B cell (primary cell): ENCODE measurements around the gene FYB2. TPM values are rescaled to one million over a fixed set of nuclear protein-coding genes. Genes with fewer than 3 reads are reported as not detected.

Experiments used
- ATAC-seq: fragments of 200-7000 bp; cut with Tn5 transposase; one replicate; pipeline ENCODE4 v1.10.0; 2021; ENCODE audit warnings: low read depth, mild to moderate bottlenecking, moderate number of reproducible peaks, moderate library complexity
- CTCF ChIA-PET: fragments of 350-600 bp; sonication (Branson Sonifier 250); formaldehyde crosslinking; loops from one replicate; lab custom pipeline; 2021; ENCODE audit warnings: antibody characterized with exemption, inconsistent platforms; lab: Charles Lee
- POLR2A ChIA-PET: fragments of 350-600 bp; sonication (Branson Sonifier 250); formaldehyde crosslinking; loops from one replicate; lab custom pipeline; 2021; ENCODE audit warnings: antibody characterized with exemption; lab: Charles Lee
- DNase-seq: peaks from one replicate; pipeline ENCODE4 v3.0.0; 2013
- H2AFZ ChIP-seq: 2 replicates; pipeline ENCODE4 v1.6.1; 2012; ENCODE audit warnings: mild to moderate bottlenecking, low read depth, low read length; ENCODE audit not compliant: insufficient read depth, poor library complexity, severe bottlenecking
- H3K27ac ChIP-seq, 2 donors: 1 replicate in 1 of 2; 2 replicates in 1 of 2; pipeline ENCODE4 v1.5.1; 2012 to 2013; ENCODE audit warnings: low read length in 2 of 2, mild to moderate bottlenecking in 2 of 2, moderate library complexity in 1 of 2
- H3K27me3 ChIP-seq, 4 experiments: fragments of 200-600 bp in 1 of 4; sonication (generic) in 1 of 4; replicated peaks in 1 of 4; 1 replicate in 2 of 4; 2 replicates in 2 of 4; pipeline versions ENCODE4 v1.6.1 to v1.7.0; 2013 to 2016; ENCODE audit warnings: low read length in 3 of 4, mild to moderate bottlenecking in 2 of 4, mixed read lengths in 1 of 4, moderate library complexity in 1 of 4; ENCODE audit not compliant: insufficient read depth in 4 of 4, control insufficient read depth in 3 of 4; ENCODE audit errors: control extremely low read depth in 1 of 4
- H3K36me3 ChIP-seq, 2 experiments: replicated peaks in 1 of 2; 1 replicate in 1 of 2; 2 replicates in 1 of 2; pipeline versions ENCODE4 v1.6.1 to v1.7.1; 2013; ENCODE audit warnings: low read length in 1 of 2; ENCODE audit not compliant: insufficient read depth in 2 of 2, control insufficient read depth in 1 of 2; ENCODE audit errors: control extremely low read depth in 1 of 2, extremely low read depth in 1 of 2
- H3K4me1 ChIP-seq, 2 donors: fragments of 200-600 bp in 1 of 2; sonication (generic) in 1 of 2; 1 replicate in 1 of 2; 2 replicates in 1 of 2; pipeline versions ENCODE4 v1.5.1 to v1.6.1; 2013 to 2017; ENCODE audit warnings: low read length in 2 of 2; ENCODE audit not compliant: control insufficient read depth in 2 of 2, insufficient read depth in 2 of 2
- H3K4me2 ChIP-seq: replicated peaks from 2 replicates; pipeline ENCODE3; 2012; ENCODE audit warnings: mild to moderate bottlenecking, low read depth, low read length; ENCODE audit not compliant: poor library complexity, severe bottlenecking
- H3K4me3 ChIP-seq, 5 experiments: fragments of 200-600 bp in 1 of 5; sonication (generic) in 1 of 5; 1 replicate in 3 of 5; 2 replicates in 2 of 5; pipeline versions ENCODE4 v1.5.1 to v1.7.0; 2011 to 2016; ENCODE audit warnings: low read length in 4 of 5, mild to moderate bottlenecking in 4 of 5, low read depth in 2 of 5, control low read depth in 1 of 5, moderate library complexity in 1 of 5; ENCODE audit not compliant: insufficient read depth in 1 of 5; ENCODE audit errors: control extremely low read depth in 1 of 5, extremely low read depth in 1 of 5
- H3K79me2 ChIP-seq: fragments of 200-600 bp; sonication (generic); one replicate; pipeline ENCODE4 v1.6.0; 2016; ENCODE audit warnings: low read length; ENCODE audit not compliant: control insufficient read depth, insufficient read depth
- H3K9ac ChIP-seq: fragments of 200-600 bp; sonication (generic); 2 replicates; pipeline ENCODE4 v1.6.1; 2017; ENCODE audit warnings: mild to moderate bottlenecking, low read length, moderate library complexity
- H3K9me3 ChIP-seq, 3 donors: one replicate each; pipeline versions ENCODE4 v1.6.1 to v1.7.1; 2013; ENCODE audit warnings: low read length in 2 of 3; ENCODE audit not compliant: control insufficient read depth in 2 of 3, insufficient read depth in 1 of 3; ENCODE audit errors: control extremely low read depth in 1 of 3
- H4K20me1 ChIP-seq: 2 replicates; pipeline ENCODE4 v1.6.0; 2012; ENCODE audit warnings: mild to moderate bottlenecking, low read length; ENCODE audit not compliant: insufficient read depth, control insufficient read depth, poor library complexity, severe bottlenecking
- H3K27ac Mint-ChIP-seq: one replicate; pipeline ENCODE4 v1.8.0; 2021; ENCODE audit warnings: mixed read lengths
- H3K27me3 Mint-ChIP-seq: one replicate; pipeline ENCODE4 v1.8.0; 2021; ENCODE audit warnings: mixed read lengths
- H3K4me1 Mint-ChIP-seq: one replicate; pipeline ENCODE4 v1.8.0; 2021; ENCODE audit warnings: mixed read lengths
- H3K4me3 Mint-ChIP-seq: one replicate; pipeline ENCODE4 v1.8.0; 2021; ENCODE audit warnings: mixed read lengths
- H3K9me3 Mint-ChIP-seq: one replicate; pipeline ENCODE4 v1.8.0; 2022; ENCODE audit warnings: mixed read lengths; ENCODE audit not compliant: insufficient read depth
- EZH2 ChIP-seq: IDR thresholded peaks from 2 replicates; pipeline ENCODE4 v1.6.1; 2012; ENCODE audit warnings: borderline replicate concordance, low read depth, mild to moderate bottlenecking, moderate library complexity, low read length; ENCODE audit not compliant: insufficient read depth, poor library complexity, severe bottlenecking
- WGBS: methylation state at CpG from one replicate; pipeline ENCODE4 v1.1.5; 2013; ENCODE audit warnings: missing lambda C conversion rate; ENCODE audit not compliant: insufficient coverage; 5-methylcytosine and 5-hydroxymethylcytosine counted together
- intact Hi-C: fragments of 100-400 bp; cut with micrococcal nuclease; formaldehyde crosslinking; loops from one replicate; pipeline ENCODE4 v1.10.0; 2022
- polyA plus RNA-seq: library from polyadenylated mRNA; depleted of rRNA; stranded (reverse); fragments of >200 nt; gene quantifications from 2 replicates; pipeline ENCODE4 v1.2.3, GENCODE V29; 2012
- total RNA-seq, 2 donors: library from RNA; stranded (reverse); fragments of 120-200 nt in 1 of 2; gene quantifications; 1 replicate in 1 of 2; 2 replicates in 1 of 2; pipeline versions ENCODE4 v1.2.3 to v1.2.4, GENCODE V29; 2013 to 2022
- TF ChIP-seq, protein P1 (sequence below): fragments of 200-600 bp; IDR thresholded peaks from one replicate; pipeline ENCODE4 v1.8.0; 2022; ENCODE audit warnings: antibody characterized with exemption, mild to moderate bottlenecking

FYB2 gene
- total and polyA plus RNA-seq, 2 donors (not counting 1 experiment from before 2014, with no cell fraction given) = not detected

DNA sequence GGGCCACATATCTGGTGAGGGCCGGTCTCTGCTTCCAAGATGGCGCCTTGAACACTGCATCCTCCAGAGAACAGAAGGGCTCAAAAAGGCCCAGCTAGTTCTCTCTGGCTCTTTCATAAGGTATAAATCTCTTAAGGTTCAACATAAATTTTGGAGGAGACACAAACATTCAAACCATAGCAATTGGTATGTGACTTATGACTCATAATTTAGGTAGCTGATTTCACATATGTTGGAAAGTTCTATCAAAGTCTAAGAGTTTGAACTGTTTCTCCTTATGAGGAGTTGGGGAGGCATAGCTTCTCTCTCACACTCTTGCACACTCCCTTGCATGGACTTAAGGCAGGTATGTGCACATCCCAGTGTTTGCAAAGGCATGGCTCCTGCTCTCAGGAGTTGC is 5.1 kb upstream of the FYB2 start:
- Mint-ChIP-seq H3K4me1 (no peaks in the 10 kb centered on the region), H3K9me3 (no peaks in the 10 kb centered on the region), H3K27me3 (peaks cover 36% of the 10 kb centered on the region)

DNA sequence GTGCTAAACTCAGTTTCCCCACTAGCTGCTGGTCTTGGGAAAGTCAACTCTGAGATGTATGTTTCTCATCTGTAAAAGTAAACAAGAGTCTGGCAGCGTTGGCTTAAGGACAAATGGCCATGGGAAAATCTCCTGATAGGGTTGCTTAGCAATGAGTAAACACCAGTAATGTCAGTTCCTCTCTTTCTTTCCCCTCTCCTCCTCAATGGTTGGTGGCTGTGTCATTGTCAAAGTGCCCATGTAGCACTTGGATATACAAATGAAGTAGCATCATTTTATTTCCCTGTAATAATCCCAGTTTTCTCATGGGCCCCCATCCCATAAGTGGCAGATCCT is 2.2 kb upstream of the FYB2 start:
- TF ChIP-seq EZH2 = no peak
- TF ChIP-seq, protein P1, sequence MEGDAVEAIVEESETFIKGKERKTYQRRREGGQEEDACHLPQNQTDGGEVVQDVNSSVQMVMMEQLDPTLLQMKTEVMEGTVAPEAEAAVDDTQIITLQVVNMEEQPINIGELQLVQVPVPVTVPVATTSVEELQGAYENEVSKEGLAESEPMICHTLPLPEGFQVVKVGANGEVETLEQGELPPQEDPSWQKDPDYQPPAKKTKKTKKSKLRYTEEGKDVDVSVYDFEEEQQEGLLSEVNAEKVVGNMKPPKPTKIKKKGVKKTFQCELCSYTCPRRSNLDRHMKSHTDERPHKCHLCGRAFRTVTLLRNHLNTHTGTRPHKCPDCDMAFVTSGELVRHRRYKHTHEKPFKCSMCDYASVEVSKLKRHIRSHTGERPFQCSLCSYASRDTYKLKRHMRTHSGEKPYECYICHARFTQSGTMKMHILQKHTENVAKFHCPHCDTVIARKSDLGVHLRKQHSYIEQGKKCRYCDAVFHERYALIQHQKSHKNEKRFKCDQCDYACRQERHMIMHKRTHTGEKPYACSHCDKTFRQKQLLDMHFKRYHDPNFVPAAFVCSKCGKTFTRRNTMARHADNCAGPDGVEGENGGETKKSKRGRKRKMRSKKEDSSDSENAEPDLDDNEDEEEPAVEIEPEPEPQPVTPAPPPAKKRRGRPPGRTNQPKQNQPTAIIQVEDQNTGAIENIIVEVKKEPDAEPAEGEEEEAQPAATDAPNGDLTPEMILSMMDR = no peak
- WGBS = no CpG with 5 or more reads among the region's 1 CpG
- ChIA-PET CTCF (interaction anchor here (5.8 kb wide), 1 partner anchor 12 kb away, joined by 36 read pairs; no protein-coding TSS in a partner anchor), POLR2A (no interaction called here)
- no peaks in the 10 kb centered on the region for H3K79me2 ChIP-seq
- no peaks in the 10 kb centered on the region for H3K4me1 ChIP-seq
- H3K4me3 ChIP-seq = no peak overlapping the region
- no peak overlapping the region for H3K27ac ChIP-seq
- H3K4me2 ChIP-seq = no peak overlapping the region
- ATAC-seq (no peak), DNase-seq (peak; percentile 8)
- no peak overlapping the region for H3K4me3 Mint-ChIP-seq
- no peaks in the 10 kb centered on the region for H4K20me1 ChIP-seq
- no peak overlapping the region for H3K27ac Mint-ChIP-seq
- peaks cover 34% of the 10 kb centered on the region for H3K27me3 Mint-ChIP-seq
- no peaks in the 10 kb centered on the region for H3K9me3 Mint-ChIP-seq
- intact Hi-C loops = loop anchor here (5.0 kb wide), 1 partner anchor 1874 kb away; no protein-coding TSS in a partner anchor
- H3K36me3 ChIP-seq = no peaks in the 10 kb centered on the region
- peaks cover 0 to 5% (median 4%) of the 10 kb centered on the region in 4 experiments for H3K27me3 ChIP-seq
- no peaks in the 10 kb centered on the region for H3K9me3 ChIP-seq
- H2AFZ ChIP-seq = no peak overlapping the region
- no peak overlapping the region for H3K9ac ChIP-seq
- no peaks in the 10 kb centered on the region for H3K4me1 Mint-ChIP-seq

More for the DNA sequence above, 5.1 kb upstream of the FYB2 start:
- Histone ChIP-seq H2AFZ (no peak overlapping the region), H3K27me3 (peaks cover 0 to 7% (median 4%) of the 10 kb centered on the region in 4 experiments), H3K4me1 (no peaks in the 10 kb centered on the region), H3K79me2 (no peaks in the 10 kb centered on the region), H3K27ac (no peak overlapping the region), H3K9ac (no peak overlapping the region), H3K36me3 (no peaks in the 10 kb centered on the region), H3K9me3 (no peaks in the 10 kb centered on the region), H4K20me1 (no peaks in the 10 kb centered on the region), H3K4me3 (no peak overlapping the region), H3K4me2 (no peak overlapping the region)
- ChIA-PET POLR2A (no interaction called here), CTCF (interaction anchor here (1.0 to 5.8 kb wide), 2 partner anchors 9 to 14 kb away, joined by 3 to 36 read pairs; no protein-coding TSS in a partner anchor)
- Mint-ChIP-seq H3K27ac (no peak overlapping the region), H3K4me3 (no peak overlapping the region)
- intact Hi-C loops = loop anchor here (5.0 kb wide), 1 partner anchor 1877 kb away; no protein-coding TSS in a partner anchor
- no peak for ATAC-seq
- WGBS = 95% methylated on average over 2 of the region's 2 CpGs
- TF ChIP-seq EZH2 = no peak
- TF ChIP-seq, protein P1 = no peak
- no peak for DNase-seq
